ENCODE data around the gene IGFBP4.
A peak's percentile ranks its signal among the peaks of the same experiment; 100 is the strongest.

The IGFBP4 gene

GRCh38 chr17:40419559-40420331 is 23.5 kb upstream of the IGFBP4 start:
- Histone ChIP-seq H3K27ac (ENCODE audit: poor library complexity, severe bottlenecking) (no peak overlapping the region), H3K36me3 (ENCODE audit: low read depth) (peaks cover 20% of the 10 kb centered on the region), H3K27me3 (ENCODE audit: insufficient read depth, poor library complexity, severe bottlenecking) (no peaks in the 10 kb centered on the region), H3K4me1 (ENCODE audit: insufficient read depth, poor library complexity, severe bottlenecking) (peaks cover 20% of the 10 kb centered on the region), H3K4me3 (ENCODE audit: severe bottlenecking) (no peak overlapping the region), H3K9me3 (ENCODE audit: severe bottlenecking) (no peaks in the 10 kb centered on the region)
- ATAC-seq (ENCODE audit: low read depth) (no peak), DNase-seq (ENCODE audit: low spot score) (no peak)
- no peak for TF ChIP-seq CTCF (IDR thresholded peaks at IDR 0.05; ENCODE audit: poor library complexity, severe bottlenecking)

- DNase-seq (ENCODE audit: low spot score) (no peak), ATAC-seq (ENCODE audit: low read depth) (no peak)
- Histone ChIP-seq H3K4me1 (ENCODE audit: insufficient read depth, poor library complexity, severe bottlenecking) (peaks cover 5% of the 10 kb centered on the region), H3K9me3 (ENCODE audit: severe bottlenecking) (no peaks in the 10 kb centered on the region), H3K36me3 (ENCODE audit: low read depth) (no peaks in the 10 kb centered on the region), H3K27me3 (ENCODE audit: insufficient read depth, poor library complexity, severe bottlenecking) (no peaks in the 10 kb centered on the region), H3K27ac (ENCODE audit: poor library complexity, severe bottlenecking) (no peak overlapping the region), H3K4me3 (ENCODE audit: severe bottlenecking) (no peak overlapping the region)
- TF ChIP-seq CTCF (IDR thresholded peaks at IDR 0.05; ENCODE audit: poor library complexity, severe bottlenecking), result peak; percentile 11
Observed at GRCh38 chr17:40422990-40423633, 20.1 kb upstream of the IGFBP4 start.

GRCh38 chr17:40425741-40426140 is 17.5 kb upstream of the IGFBP4 start:
- DNase-seq (ENCODE audit: low spot score) (no peak), ATAC-seq (ENCODE audit: low read depth) (no peak)
- Histone ChIP-seq H3K9me3 (ENCODE audit: severe bottlenecking) (no peaks in the 10 kb centered on the region), H3K27me3 (ENCODE audit: insufficient read depth, poor library complexity, severe bottlenecking) (no peaks in the 10 kb centered on the region), H3K4me3 (ENCODE audit: severe bottlenecking) (no peak overlapping the region), H3K4me1 (ENCODE audit: insufficient read depth, poor library complexity, severe bottlenecking) (no peaks in the 10 kb centered on the region), H3K27ac (ENCODE audit: poor library complexity, severe bottlenecking) (no peak overlapping the region), H3K36me3 (ENCODE audit: low read depth) (no peaks in the 10 kb centered on the region)
- no peak for TF ChIP-seq CTCF (IDR thresholded peaks at IDR 0.05; ENCODE audit: poor library complexity, severe bottlenecking)

GRCh38 chr17:40427002-40427491 is 16.2 kb upstream of the IGFBP4 start:
- Histone ChIP-seq H3K4me3 (ENCODE audit: severe bottlenecking) (no peak overlapping the region), H3K27me3 (ENCODE audit: insufficient read depth, poor library complexity, severe bottlenecking) (no peaks in the 10 kb centered on the region), H3K9me3 (ENCODE audit: severe bottlenecking) (no peaks in the 10 kb centered on the region), H3K4me1 (ENCODE audit: insufficient read depth, poor library complexity, severe bottlenecking) (no peaks in the 10 kb centered on the region), H3K36me3 (ENCODE audit: low read depth) (no peaks in the 10 kb centered on the region), H3K27ac (ENCODE audit: poor library complexity, severe bottlenecking) (no peak overlapping the region)
- ATAC-seq (ENCODE audit: low read depth) (no peak), DNase-seq (ENCODE audit: low spot score) (no peak)
- no peak for TF ChIP-seq CTCF (IDR thresholded peaks at IDR 0.05; ENCODE audit: poor library complexity, severe bottlenecking)
